ENCODE results near the gene RPS6KA4. TPM values are rescaled to one million over a fixed set of nuclear protein-coding genes. Genes with fewer than 3 reads are reported as not detected.

Gene RPS6KA4
- total RNA-seq, 1 experiment from 2014 or later, result 42.0 TPM

DNA sequence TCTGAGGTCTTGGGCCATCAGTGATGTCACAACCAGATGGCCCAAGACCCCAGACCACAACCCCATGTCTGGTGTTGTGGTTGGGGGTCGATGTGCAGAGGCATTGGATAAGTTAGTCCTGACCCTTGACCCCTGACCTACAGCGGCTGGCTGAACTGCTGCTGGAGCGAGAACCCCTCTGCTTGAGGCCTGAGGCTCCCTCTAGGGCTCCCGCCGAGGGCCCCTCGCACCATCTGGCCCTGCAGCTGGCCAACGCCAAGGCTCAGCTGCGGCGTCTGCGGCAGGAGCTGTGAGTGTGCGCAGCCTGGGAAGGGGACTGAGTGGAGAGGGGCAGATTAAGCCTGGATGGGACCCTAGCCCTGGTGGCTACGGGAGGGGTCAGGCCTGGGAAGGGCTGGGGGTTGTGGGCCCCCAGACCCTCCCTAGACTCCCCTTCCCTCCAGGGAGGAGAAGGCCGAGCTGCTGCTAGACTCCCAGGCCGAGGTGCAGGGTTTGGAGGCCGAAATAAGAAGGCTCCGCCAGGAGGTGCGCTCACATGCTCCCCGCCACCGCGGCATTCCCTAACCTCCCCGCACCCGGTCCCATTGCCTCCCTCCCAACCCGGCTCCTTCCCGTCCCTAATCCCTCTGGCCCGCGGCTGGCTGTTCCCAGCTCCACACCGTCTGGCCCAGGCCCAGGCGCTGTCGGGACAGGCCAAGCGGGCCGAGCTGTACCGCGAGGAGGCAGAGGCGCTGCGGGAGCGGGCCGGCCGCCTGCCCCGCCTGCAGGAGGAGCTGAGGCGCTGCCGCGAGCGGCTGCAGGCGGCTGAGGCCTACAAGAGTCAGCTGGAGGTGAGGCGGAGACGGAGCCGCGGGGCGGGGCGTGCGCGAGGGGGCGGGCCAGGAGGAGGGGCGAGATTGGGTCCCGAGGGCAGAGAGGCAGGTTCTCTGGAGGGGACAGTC lies 16.8 kb upstream of the RPS6KA4 start:
- in situ Hi-C loops (cut with HindIII; ENCODE audit: low pct_unique_long_range_greater_than_20kb, low sequenced_read_pairs), result no loop called here
- DNase-seq (ENCODE audit: low read depth, low spot score), result peak; percentile 68

DNA sequence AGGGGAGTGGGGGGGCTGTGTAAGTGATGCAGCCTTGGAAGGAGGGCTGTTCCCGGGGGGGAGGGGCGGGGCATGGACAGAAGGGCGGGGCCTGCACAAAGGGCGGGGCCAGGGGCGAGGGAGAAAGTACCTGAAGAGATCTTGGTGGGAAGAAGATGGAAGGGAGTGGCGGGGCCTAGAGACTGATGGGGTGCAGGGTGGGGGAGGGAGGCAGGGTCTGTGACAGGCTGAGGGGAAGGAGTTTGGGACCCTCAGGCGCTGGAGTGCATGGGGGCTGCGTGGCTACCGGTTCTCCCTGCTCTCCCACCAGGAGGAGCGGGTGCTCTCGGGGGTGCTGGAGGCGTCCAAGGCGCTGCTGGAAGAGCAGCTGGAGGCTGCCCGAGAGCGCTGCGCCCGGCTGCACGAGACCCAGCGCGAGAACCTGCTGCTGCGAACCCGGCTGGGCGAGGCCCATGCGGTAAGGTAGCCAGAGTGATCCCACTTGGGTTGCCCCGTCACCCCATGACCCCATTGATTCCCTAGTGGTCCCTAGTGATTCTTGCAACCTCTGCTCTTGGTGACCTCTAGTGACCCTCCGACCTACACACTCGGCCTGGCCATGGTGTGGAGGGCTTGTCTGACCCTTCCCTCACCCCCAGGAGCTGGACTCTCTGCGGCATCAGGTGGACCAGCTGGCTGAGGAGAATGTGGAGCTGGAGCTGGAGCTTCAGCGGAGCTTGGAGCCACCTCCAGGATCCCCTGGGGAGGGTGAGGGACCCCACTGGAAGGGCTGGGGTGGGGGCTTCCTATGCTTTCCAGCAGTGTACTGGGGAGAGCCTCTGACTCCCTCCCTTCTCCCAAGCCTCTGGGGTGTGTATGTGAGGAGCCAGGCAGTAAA lies 15.9 kb upstream of the RPS6KA4 start:
- DNase-seq (ENCODE audit: low read depth, low spot score), result no peak
- in situ Hi-C loops (cut with HindIII; ENCODE audit: low pct_unique_long_range_greater_than_20kb, low sequenced_read_pairs), result no loop called here

DNA sequence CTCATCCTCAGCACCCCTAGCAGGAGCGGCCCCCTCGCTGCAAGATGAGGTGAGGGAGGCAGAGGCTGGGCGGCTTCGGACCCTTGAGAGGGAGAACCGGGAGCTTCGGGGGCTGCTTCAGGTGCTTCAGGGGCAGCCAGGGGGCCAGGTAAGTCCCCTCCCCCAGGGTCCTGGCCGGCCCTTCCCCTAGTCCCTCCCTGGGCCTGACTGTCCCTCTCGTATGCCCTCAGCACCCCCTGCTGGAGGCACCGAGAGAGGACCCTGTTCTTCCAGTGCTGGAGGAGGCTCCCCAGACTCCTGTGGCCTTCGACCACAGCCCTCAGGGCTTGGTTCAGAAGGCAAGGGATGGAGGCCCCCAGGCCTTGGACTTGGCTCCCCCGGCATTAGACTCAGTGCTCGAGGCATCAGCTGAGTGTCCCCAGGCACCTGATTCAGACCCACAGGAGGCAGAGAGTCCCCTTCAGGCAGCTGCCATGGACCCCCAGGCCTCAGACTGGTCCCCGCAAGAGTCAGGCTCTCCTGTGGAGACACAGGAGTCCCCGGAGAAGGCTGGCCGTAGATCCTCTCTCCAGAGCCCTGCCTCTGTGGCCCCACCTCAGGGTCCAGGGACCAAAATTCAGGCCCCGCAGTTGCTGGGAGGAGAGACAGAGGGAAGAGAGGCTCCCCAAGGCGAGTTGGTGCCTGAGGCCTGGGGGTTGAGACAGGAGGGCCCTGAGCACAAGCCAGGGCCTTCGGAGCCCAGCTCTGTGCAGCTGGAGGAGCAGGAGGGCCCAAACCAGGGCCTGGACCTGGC lies 15.0 kb upstream of the RPS6KA4 start:
- in situ Hi-C loops (cut with HindIII; ENCODE audit: low pct_unique_long_range_greater_than_20kb, low sequenced_read_pairs), result no loop called here
- peak; percentile 39 for DNase-seq (ENCODE audit: low read depth, low spot score)

DNA sequence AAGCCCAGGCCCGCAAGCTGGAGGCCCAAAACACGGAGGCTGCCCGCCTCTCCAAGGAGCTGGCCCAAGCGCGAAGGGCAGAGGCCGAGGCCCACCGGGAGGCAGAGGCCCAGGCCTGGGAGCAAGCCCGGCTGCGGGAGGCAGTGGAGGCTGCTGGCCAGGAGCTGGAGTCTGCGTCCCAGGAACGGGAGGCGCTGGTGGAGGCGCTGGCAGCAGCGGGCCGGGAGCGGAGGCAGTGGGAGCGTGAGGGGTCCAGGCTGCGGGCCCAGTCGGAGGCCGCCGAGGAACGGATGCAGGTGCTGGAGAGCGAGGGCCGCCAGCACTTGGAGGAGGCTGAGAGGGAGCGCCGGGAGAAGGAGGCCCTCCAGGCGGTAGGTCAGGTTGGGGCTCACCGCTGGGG lies 14.2 kb upstream of the RPS6KA4 start:
- in situ Hi-C loops (cut with HindIII; ENCODE audit: low pct_unique_long_range_greater_than_20kb, low sequenced_read_pairs), result no loop called here
- no peak for DNase-seq (ENCODE audit: low read depth, low spot score)

DNA sequence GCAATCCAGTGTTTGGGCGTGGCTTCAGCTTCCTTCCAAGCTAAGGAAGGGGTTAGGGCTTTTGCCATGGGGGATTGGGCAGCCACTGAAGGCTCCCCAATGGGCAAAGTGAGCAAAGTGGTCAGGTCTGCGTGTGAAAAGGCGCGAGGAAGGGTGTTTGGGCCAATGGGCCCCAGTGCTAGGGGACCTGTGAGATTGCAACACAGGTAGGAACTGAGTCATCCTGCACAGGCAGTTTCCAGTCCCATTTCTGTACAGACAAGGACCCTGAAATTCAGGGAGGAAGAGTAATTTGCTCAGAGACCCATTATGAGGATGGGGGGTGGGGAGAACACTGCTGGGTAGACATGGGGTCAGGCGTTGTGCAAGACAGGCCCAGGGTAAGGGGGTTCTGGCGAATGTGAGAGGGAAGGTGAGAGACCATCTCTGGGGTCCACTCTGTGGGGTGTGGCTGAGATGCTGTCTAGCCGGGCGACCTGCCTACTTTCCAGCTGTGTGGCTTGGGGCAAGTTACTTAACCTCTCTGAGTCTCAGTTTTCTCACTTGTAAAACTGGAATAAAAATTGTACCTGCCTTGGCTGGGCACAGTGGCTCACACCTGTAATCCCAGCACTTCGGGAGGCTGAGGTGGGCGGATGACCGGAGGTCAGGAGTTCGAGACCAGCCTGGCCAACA lies 11.6 kb upstream of the RPS6KA4 start:
- DNase-seq (ENCODE audit: low read depth, low spot score), result no peak
- in situ Hi-C loops (cut with HindIII; ENCODE audit: low pct_unique_long_range_greater_than_20kb, low sequenced_read_pairs), result no loop called here

DNA sequence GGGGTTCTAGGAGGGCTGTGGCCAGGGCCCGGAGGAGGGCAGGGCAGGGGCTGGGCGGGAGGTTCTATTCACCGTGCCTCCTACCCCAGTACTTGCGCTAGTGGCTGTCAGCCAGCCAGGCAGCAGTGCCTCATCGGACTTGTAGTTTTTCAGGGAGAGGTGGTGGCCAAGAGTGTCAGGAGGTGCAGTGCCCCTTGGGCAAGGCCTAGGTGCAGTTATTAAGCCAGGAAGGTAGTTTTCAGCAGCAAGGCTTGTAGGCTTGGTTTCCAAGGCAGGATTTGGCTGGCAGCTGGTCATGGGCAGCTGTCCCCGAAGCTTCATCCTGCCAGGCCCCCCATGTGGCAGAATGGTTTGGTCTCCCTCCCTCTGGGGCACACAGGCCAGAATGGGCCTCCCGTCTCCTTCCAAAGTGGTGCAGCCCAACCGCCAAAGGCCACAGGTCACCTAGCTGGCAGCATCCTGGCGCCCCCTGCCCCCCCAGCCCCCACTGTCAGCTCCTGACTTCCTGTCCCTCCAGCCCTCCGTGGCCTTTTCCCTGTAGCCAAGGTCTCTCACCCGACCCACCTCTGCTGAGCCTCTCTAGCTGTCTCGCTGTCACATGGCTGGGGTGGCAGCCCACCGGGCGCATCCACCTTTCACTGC lies 10.5 kb upstream of the RPS6KA4 start:
- DNase-seq (ENCODE audit: low read depth, low spot score), result no peak
- in situ Hi-C loops (cut with HindIII; ENCODE audit: low pct_unique_long_range_greater_than_20kb, low sequenced_read_pairs), result no loop called here

DNA sequence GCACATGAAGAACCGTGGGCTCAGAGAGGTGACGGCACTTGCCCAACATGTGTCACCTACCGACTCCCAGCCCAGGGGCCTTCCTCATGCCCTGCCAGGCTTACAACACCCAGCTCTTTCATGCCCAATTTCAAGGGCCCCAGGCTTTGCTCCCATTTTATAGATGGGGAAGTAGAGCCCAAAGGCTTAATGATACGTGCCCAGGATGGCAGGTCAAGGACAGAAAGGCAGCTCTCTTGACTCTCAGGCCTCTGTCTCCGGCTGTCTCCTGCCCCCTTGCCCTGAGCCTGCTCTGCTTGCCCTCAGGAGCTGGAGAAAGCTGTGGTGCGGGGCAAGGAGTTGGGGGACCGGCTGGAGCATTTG lies 10.0 kb upstream of the RPS6KA4 start:
- in situ Hi-C loops (cut with HindIII; ENCODE audit: low pct_unique_long_range_greater_than_20kb, low sequenced_read_pairs), result no loop called here
- DNase-seq (ENCODE audit: low read depth, low spot score), result no peak

DNA sequence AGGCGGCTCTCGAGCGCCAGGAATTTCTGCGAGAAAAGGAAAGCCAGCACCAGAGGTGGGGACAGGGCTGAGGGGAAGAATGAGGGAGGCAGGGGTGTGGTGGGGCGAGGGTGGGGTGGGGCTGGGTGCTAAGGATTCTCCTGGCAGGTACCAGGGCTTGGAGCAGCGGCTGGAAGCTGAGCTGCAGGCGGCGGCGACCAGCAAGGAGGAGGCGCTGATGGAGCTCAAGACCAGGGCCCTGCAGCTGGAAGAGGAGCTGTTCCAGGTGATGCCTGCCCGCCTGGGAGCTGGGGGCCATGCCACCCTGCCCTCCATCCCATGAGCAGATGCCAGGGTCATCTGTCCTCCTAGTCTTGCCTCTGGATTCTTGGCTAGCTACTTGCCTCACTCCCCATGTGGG lies 9.6 kb upstream of the RPS6KA4 start:
- in situ Hi-C loops (cut with HindIII; ENCODE audit: low pct_unique_long_range_greater_than_20kb, low sequenced_read_pairs), result no loop called here
- no peak for DNase-seq (ENCODE audit: low read depth, low spot score)

DNA sequence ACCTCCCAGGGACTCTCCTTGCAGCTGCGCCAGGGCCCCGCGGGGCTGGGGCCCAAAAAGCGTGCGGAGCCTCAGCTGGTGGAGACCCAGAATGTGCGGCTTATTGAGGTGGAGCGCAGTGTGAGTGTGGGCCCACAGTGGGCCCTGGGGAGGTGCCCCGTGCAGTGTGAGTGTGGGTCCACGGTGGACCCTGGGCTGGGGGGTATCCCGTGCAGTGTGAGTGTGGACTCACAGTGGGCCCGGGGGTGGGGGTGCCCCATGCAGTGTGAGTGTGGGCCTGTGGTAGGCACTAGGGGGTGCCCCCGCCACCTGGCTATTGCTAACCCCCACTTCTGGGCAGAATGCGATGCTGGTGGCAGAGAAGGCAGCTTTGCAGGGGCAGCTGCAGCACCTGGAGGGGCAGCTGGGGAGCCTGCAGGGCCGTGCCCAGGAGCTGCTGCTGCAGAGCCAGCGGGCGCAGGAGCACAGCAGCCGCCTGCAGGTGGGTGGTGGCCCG lies 7.8 kb upstream of the RPS6KA4 start:
- DNase-seq (ENCODE audit: low read depth, low spot score), result no peak
- in situ Hi-C loops (cut with HindIII; ENCODE audit: low pct_unique_long_range_greater_than_20kb, low sequenced_read_pairs), result no loop called here

DNA sequence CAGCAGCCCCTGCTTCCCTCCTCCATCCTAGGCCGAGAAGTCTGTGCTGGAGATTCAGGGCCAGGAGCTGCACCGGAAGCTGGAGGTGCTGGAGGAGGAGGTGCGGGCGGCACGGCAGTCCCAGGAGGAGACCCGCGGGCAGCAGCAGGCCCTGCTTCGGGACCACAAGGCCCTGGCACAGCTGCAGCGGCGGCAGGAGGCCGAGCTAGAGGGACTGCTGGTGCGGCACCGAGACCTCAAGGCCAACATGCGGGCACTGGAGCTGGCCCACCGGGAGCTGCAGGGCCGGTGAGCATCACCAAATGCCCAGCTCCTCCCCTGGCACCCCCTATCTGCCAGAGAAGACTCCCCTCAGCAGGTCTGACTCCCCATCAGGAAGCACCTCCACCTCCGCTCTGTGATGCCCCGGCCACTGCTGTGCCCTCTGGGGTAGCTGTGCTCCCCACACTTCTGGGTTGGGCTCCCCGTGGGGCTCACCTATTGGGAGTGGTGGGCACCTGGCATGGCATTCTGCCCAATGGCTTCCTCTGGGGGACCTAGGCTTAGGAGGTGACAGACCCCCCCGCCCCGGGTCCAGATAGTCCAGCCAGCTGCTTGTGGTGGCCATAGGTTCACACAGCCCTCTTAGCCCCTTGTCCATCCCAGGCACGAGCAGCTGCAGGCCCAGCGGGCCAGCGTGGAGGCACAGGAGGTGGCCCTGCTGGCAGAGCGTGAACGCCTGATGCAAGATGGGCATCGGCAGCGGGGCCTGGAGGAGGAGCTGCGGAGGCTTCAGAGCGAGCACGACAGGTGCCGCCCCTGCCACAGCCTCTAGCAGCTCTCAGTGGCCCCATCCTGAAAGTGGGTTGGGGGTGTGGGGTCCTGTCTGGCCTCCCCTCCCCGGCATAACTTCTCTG lies 6.6 kb upstream of the RPS6KA4 start:
- in situ Hi-C loops (cut with HindIII; ENCODE audit: low pct_unique_long_range_greater_than_20kb, low sequenced_read_pairs), result no loop called here
- DNase-seq (ENCODE audit: low read depth, low spot score), result no peak

DNA sequence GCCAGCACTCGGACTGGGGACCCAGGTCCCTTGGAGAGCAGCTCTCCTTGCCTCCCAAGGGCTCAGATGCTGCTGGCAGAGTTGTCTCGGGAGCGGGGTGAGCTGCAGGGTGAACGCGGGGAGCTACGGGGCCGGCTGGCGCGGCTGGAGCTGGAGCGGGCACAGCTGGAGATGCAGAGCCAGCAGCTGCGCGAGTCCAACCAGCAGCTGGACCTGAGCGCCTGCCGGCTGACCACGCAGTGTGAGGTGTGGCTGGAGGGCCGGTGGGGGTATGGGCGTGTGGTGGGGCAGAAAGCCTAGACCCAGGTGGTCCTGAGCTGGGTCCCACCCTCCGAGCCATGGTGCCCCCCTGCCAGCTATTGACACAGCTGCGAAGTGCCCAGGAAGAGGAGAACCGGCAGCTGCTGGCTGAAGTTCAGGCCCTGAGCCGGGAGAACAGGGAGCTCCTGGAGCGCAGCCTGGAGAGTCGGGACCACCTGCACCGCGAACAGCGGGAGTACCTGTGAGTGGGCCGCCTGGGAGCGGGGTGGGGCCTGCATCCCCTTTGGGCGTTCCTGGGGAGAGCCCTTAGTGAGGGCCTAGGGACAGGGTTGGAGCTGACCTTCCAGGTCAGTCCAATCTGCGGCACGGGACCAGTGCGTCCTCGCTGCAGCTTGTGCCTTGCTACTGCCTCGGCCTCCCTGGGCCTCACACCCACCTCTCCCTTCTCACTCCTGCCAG lies 5.8 kb upstream of the RPS6KA4 start:
- no peak for DNase-seq (ENCODE audit: low read depth, low spot score)
- in situ Hi-C loops (cut with HindIII; ENCODE audit: low pct_unique_long_range_greater_than_20kb, low sequenced_read_pairs), result no loop called here

DNA sequence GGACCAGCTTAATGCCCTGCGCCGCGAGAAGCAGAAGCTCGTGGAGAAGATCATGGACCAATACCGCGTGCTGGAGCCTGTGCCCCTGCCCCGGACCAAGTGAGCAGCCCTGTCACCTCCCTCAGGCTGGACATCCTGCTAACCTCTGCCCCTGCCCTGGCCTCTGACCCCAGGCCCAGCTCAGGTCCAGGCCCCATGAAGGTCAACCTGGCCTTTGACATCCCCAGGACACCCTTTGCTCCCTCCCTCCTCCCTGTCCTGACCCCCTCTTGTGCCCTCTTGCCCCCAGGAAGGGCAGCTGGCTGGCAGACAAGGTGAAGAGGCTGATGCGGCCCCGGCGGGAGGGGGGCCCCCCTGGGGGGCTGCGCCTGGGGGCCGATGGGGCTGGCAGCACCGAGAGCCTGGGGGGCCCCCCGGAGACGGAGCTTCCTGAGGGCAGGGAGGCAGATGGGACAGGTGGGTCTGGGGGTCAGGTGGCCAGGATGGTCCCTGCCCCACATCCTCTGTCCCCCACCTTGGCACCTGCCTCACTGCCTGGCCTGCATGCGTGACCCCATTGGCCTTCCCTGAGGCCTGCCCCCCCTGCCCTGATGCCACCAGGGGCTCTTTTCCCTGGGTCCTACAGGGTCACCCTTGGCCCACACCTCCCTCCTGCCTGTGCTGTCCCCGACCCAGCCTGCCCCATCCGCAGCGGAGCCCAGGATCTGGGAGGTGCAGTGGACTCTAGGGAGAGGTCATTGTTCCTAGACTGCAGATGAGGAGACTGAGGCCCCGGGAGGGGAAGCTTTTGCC lies 5.1 kb upstream of the RPS6KA4 start:
- DNase-seq (ENCODE audit: low read depth, low spot score), result no peak

DNA sequence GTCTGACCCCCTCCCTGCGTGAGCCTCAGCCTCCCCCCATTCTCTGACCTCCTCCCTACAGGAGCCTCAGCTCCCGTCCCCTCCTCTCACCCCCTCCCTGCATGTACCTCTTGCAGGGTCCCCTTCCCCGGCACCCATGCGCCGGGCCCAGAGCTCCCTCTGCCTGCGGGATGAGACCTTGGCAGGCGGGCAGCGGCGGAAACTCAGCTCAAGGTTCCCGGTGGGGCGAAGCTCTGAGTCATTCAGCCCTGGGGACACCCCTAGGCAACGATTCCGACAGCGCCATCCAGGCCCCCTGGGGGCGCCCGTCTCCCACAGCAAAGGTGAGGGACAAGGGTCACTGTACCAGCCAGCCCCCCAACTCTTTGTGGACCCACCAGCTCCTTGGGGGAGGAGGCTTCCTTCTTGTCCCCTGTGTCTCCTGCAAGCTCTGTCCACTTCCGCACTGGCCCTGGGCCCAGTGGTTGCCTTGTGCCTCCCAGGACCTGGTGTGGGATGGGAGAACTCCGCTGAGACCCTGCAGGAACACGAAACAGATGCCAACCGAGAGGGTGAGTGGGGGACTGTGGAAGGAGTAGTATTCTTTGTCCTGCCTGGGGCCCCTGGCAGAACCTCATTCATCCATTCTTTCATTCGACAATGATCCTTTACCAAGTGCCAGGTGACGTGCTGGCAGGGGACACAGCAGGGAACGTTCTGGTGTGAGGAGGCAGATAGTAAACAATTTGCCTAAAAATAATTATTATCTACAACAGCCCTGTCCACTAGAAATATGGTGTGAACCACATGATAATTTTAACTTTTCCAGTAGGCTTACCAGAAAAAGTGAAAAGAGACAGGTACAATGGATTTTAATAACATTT lies 3.7 kb upstream of the RPS6KA4 start:
- DNase-seq (ENCODE audit: low read depth, low spot score), result peak; percentile 72
- in situ Hi-C loops (cut with HindIII; ENCODE audit: low pct_unique_long_range_greater_than_20kb, low sequenced_read_pairs), result no loop called here

More for the DNA sequence above, 5.1 kb upstream of the RPS6KA4 start:
- in situ Hi-C loops (cut with HindIII; ENCODE audit: low pct_unique_long_range_greater_than_20kb, low sequenced_read_pairs), result no loop called here
